AG09309 (cell line): ENCODE measurements around the gene MAFF.

Source experiments
- DNase-seq: peaks from one replicate; pipeline ENCODE4 v3.0.0-alpha.2; 2010; ENCODE audit warnings: low read depth
- H3K4me3 ChIP-seq: 2 replicates; pipeline ENCODE4 v1.5.1; 2011; ENCODE audit warnings: mild to moderate bottlenecking, low read depth, low read length, moderate library complexity; ENCODE audit not compliant: control insufficient read depth
- TF ChIP-seq, protein P1 (sequence below): IDR thresholded peaks from 2 replicates; pipeline ENCODE4 v1.5.1; 2011; ENCODE audit warnings: mild to moderate bottlenecking, low read depth, low read length, inconsistent platforms; ENCODE audit not compliant: insufficient read depth, control insufficient read depth; ENCODE audit errors: missing control alignments

The MAFF gene

DNA sequence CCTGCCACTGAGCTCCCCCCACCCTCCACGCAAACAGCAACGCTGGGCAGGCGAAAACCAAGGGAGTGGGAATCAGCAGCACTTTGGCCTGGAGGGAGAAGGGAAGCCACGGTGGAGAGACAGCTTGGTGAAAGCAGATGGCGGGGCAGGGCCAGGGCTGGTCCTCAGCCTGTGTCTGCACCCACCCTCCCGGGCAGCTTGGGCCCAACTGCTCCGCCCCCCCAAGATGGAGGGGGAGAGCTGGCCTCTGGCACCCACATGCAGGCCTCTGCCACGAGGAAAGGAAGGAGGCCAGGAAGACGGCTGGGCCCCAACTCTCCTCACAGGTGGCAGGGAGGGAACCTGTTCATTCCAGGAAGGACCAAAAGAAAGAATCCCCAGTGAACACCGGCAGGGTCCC, 17.8 kb downstream of the MAFF start:
- TF ChIP-seq, protein P1, sequence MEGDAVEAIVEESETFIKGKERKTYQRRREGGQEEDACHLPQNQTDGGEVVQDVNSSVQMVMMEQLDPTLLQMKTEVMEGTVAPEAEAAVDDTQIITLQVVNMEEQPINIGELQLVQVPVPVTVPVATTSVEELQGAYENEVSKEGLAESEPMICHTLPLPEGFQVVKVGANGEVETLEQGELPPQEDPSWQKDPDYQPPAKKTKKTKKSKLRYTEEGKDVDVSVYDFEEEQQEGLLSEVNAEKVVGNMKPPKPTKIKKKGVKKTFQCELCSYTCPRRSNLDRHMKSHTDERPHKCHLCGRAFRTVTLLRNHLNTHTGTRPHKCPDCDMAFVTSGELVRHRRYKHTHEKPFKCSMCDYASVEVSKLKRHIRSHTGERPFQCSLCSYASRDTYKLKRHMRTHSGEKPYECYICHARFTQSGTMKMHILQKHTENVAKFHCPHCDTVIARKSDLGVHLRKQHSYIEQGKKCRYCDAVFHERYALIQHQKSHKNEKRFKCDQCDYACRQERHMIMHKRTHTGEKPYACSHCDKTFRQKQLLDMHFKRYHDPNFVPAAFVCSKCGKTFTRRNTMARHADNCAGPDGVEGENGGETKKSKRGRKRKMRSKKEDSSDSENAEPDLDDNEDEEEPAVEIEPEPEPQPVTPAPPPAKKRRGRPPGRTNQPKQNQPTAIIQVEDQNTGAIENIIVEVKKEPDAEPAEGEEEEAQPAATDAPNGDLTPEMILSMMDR: no peak
- DNase-seq: no peak
- H3K4me3 ChIP-seq: no peak overlapping the region

DNA sequence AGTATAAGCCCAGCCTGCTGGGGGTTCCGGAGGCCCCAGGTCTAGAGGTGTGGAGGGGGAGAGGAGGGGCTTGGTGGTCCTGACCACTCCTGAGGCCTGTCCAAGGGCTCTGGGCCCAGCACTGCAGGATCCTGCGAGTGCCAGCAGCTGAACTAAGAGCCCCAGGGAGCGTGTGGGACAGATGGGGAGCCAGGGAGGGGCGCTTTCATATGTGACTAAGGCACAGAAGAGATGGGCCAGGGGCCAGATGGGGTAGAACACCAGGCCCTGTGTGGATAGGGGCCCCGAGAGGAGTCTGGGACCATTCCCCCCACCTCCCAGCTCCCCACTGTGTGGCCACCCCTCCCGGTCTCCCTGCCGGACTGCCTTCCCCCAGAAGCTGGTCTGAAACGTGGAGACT, 18.4 kb downstream of the MAFF start:
- TF ChIP-seq, protein P1: no peak
- H3K4me3 ChIP-seq: no peak overlapping the region
- no peak for DNase-seq

DNA sequence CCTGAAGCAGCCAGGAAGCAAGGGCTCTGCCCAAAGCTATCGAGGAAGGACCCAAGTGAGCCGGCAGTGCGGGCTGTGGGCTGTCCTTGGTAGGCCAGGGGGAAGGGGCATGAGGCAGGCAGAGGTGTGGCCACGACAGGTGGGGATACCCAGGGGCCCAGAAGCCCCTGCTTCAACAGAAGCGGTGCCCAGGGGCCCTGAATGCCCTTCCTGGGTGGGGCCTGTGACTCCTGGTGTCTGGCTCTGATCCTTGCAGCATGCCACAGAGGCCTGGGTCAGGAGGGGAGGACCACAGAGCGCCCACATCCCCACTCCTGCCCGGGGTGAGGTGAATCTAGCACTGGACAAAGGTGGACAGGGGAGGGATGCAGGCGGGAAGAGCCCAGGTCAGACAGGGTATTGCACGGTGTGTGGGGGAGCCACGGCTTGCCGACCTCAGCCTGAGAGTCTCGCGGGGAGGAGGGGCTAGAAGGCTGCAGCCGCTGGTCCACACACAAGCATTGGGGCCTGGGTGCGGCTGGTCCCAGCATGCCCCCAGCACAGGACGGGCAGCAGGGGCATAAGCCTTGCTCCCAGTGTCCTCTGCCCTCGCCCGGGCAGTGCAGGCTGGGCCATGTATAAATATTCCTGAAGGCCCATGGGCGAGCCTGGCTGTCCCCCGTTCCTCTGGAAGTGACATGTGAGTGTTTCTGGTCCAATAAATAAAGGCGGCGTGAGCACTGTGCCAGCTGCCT, 19.0 kb downstream of the MAFF start:
- H3K4me3 ChIP-seq: no peak overlapping the region
- TF ChIP-seq, protein P1: no peak
- no peak for DNase-seq

DNA sequence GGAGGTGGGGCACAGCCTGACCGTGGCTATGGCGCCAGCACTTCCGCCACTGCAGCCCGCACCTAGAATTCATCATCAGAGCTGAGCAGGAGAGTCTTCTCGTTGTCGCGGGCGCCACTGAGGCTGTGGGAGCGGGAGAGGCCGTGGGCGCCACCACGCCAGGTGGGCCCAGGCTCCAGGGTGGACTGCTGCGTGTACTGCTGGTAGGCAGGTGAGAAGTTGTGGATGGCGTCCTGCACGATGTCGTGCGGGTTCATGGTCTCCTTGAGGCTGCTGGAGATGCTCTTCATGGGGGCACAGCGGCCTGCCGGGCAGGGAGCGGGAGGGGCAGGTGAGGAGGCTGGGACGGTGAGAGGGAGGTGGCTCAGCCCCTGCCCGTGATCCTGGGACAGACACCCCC, 19.6 kb downstream of the MAFF start:
- TF ChIP-seq, protein P1: no peak
- H3K4me3 ChIP-seq: no peak overlapping the region
- no peak for DNase-seq

DNA sequence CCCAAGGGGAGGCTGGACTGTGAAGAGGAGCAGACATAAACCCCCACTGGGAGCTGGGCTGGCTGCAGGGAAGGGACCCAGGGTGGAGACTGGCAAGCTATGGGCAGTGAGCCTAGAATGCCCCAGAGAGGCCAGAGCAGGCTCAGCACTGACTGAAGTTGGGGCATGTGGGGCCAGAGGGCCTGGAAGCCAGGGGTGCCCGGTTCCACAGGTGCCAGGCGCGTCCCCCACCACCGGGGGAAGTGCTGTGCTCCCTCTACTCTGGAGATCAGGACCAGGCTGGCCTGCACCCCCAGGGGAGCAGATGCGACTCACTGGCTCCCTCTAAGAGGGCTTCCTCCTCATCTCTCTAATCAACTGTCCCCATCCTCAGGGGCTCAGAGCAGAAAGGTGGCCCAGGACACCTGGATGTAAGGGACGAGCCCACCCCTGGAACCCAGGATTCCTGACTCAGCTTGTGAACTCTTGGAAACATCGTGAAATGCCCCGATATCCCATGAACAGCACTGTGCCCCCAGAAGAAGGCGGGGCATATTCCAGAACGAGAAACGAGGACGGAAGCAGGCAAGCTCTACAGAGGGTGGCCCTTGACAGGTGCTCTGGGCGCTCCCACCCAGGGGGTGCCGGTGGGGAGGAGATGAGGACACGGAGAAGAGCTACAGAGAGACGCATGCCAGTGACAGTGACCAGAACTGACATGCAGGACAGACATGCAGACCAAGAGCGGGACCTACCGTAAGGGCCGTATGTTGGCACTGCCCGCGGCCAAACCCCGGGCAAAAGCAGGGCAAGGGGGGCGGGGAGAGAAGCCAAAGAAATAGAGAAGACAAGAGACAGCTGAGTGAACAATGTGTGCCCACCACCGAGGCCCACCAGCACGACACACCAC, 20.4 kb downstream of the MAFF start:
- TF ChIP-seq, protein P1: no peak
- no peak overlapping the region for H3K4me3 ChIP-seq
- DNase-seq: no peak

DNA sequence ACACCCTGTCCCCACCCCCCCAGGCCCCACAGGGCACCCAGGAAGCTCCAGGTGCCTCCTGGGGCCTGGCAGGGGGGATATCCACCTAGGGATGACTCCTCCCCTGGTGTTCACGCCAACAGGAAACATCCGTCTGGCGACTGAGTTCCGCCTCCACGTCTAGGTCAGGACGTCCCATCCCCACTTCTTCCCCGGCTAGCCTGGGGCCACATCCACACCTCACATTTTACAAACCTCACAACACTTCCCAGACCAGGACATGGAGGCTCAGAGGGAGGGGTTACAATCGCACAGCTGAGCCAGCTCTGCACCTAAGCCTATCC, 21.0 kb downstream of the MAFF start:
- no peak overlapping the region for H3K4me3 ChIP-seq
- no peak for DNase-seq
- TF ChIP-seq, protein P1: no peak
